ENCODE measurements around the gene CCDC8. TPM values are rescaled to one million over a fixed set of nuclear protein-coding genes. Genes with fewer than 3 reads are reported as not detected.

The CCDC8 gene
- total and polyA plus RNA-seq, 8 donors, result 11.8 to 59.7 (median 47.8) TPM

GRCh38 chr19:46451352-46451751 is 38.0 kb upstream of the CCDC8 start:
- DNase-seq (no peak), ATAC-seq (no peak)
- Histone ChIP-seq H3K27ac (no peak overlapping the region), H3K36me3 (no peaks in the 10 kb centered on the region), H3K9me3 (no peaks in the 10 kb centered on the region), H3K4me1 (no peaks in the 10 kb centered on the region), H3K4me3 (no peak overlapping the region), H3K27me3 (peaks cover 0 to 14% of the 10 kb centered on the region in 2 donors)
- TF ChIP-seq CTCF (IDR thresholded peaks at IDR 0.05), result no peak
- intact Hi-C loops (cut with DNase I), result no loop called here

- intact Hi-C loops (cut with DNase I), result no loop called here
- no peak overlapping the region for H3K4me3 ChIP-seq
- no peak overlapping the region for H3K27ac ChIP-seq
- no peaks in the 10 kb centered on the region for H3K4me1 ChIP-seq
- no peak for TF ChIP-seq CTCF (IDR thresholded peaks at IDR 0.05)
- no peak for DNase-seq
- ATAC-seq, result no peak
- H3K27me3 ChIP-seq, result peaks cover 0 to 9% of the 10 kb centered on the region in 2 donors
- no peaks in the 10 kb centered on the region for H3K9me3 ChIP-seq
- no peaks in the 10 kb centered on the region for H3K36me3 ChIP-seq
Observed at GRCh38 chr19:46450737-46451136, 37.4 kb upstream of the CCDC8 start.

- Histone ChIP-seq H3K36me3 (no peaks in the 10 kb centered on the region), H3K4me3 (no peak overlapping the region), H3K9me3 (no peaks in the 10 kb centered on the region), H3K4me1 (no peaks in the 10 kb centered on the region), H3K27ac (no peak overlapping the region), H3K27me3 (no peaks in the 10 kb centered on the region)
- no peak for TF ChIP-seq CTCF (IDR thresholded peaks at IDR 0.05)
- intact Hi-C loops (cut with DNase I), result no loop called here
- no peak for ATAC-seq
- DNase-seq, result no peak
Observed at GRCh38 chr19:46449228-46449627, 35.9 kb upstream of the CCDC8 start.

GRCh38 chr19:46448601-46449000 is 35.2 kb upstream of the CCDC8 start:
- Histone ChIP-seq H3K4me1 (no peaks in the 10 kb centered on the region), H3K4me3 (no peak overlapping the region), H3K27ac (no peak overlapping the region), H3K9me3 (no peaks in the 10 kb centered on the region), H3K27me3 (no peaks in the 10 kb centered on the region), H3K36me3 (no peaks in the 10 kb centered on the region)
- DNase-seq, result no peak
- TF ChIP-seq CTCF (IDR thresholded peaks at IDR 0.05), result no peak
- intact Hi-C loops (cut with DNase I), result no loop called here
- no peak for ATAC-seq

GRCh38 chr19:46447824-46448223 is 34.5 kb upstream of the CCDC8 start:
- no peak overlapping the region for H3K4me3 ChIP-seq
- no peak for ATAC-seq
- no peaks in the 10 kb centered on the region for H3K9me3 ChIP-seq
- no peak for TF ChIP-seq CTCF (IDR thresholded peaks at IDR 0.05)
- no peak for DNase-seq
- no peaks in the 10 kb centered on the region for H3K36me3 ChIP-seq
- intact Hi-C loops (cut with DNase I), result no loop called here
- peaks cover 0 to 6% of the 10 kb centered on the region in 2 donors for H3K4me1 ChIP-seq
- no peak overlapping the region for H3K27ac ChIP-seq
- H3K27me3 ChIP-seq, result no peaks in the 10 kb centered on the region

All from left lung (tissue), 10 donors.